Measurements from ENCODE around the gene SYT12.

GRCh38 chr11:66975405-66976027, 47.4 kb upstream of the SYT12 start:
- TF ChIP-seq CTCF (IDR thresholded peaks at IDR 0.05; ENCODE audit: insufficient read depth, low read length, poor library complexity, severe bottlenecking) (no peak), EZH2phosphoT487 (conservative IDR thresholded peaks at IDR 0.05; ENCODE audit: low read length) (no peak)

Data from SU-DHL-6 (cell line).